Stimulated activated CD4-positive, alpha-beta T cell treated with anti-CD3 and anti-CD28 coated beads, Interleukin-12 subunit alpha, Interleukin-12 subunit beta, amount 100 ng/mL, for 24 hours (primary cell): ENCODE data around the gene WWC1.
A peak's percentile ranks its signal among the peaks of the same experiment; 100 is the strongest.
"Not testable (repeated sequence)": the region's sequence is repeated elsewhere in the genome, so short reads cannot be mapped to it uniquely, and the experiment has no call there.

Experiments used
- DNase-seq, 2 experiments: peaks; one replicate each; pipeline ENCODE4 v3.0.0-alpha.2; 2020; ENCODE audit warnings: low read depth in 2 of 2

The WWC1 gene

DNA sequence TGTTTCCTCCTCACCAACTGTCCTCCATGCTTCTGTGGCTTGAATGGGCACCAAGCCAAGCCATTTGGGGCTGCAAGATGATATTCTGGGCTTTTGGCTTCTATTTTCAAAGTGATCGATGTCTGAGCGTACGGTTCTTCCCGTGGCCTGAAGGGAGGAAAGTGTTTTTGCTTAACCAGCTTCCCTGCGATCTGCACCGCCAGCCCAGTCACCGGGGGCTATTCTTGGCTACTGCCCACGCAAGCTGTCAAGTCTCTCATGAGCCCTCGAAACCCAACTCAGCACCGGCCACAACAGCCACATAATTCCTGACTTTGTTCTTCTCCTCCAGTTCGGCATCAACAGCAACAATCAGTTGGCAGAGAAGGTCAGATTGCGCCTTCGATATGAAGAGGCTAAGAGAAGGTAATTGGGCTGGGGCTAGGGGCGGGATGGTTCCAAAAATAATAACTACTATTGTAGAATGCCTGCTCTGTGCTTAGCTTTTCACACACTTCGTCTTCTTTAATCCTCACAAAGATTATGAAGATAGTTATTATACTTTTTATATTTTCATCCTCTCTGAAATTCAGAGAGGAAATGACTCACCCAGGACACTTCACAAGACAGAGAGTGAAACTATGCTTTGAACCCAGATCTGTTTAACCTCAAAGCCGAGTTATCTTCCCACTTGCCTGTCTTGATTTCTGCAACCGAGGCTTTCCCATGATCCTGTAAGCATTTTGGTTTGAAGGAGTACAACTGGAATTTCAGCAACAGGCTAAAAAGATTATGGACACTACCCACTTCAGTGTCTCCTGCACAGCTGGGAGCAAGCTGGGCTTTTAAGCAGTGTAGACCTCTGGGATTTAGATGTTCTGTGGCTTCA is 118.4 kb downstream of the WWC1 start:
- peak in 1 of 2 experiments; percentile 22 for DNase-seq

GRCh38 chr5:168411871-168412270 is 120.4 kb downstream of the WWC1 start:
- no peak for DNase-seq

- DNase-seq, result no peak
Observed at GRCh38 chr5:168413062-168413461, 121.6 kb downstream of the WWC1 start.

DNA sequence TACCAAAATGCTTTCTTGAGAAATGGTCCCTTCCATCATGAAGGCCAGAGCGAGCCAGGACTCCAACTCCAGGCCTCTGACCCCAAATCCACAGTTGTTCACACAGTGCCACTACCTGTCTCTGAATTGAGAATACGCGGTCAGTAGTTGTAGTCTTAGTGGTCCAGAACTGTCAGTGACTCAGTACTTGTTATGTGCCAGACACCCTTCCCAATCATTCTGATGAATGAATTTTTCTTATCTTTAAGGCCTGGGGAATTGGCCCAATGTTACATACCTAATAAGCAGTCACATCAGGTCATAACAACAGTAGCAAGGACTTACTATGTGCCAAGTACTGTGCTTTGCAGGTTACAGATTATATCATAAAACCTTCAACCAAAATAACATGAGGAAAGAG is 122.2 kb downstream of the WWC1 start:
- no peak for DNase-seq

GRCh38 chr5:168415401-168415800 is 124.0 kb downstream of the WWC1 start:
- no peak for DNase-seq

DNA sequence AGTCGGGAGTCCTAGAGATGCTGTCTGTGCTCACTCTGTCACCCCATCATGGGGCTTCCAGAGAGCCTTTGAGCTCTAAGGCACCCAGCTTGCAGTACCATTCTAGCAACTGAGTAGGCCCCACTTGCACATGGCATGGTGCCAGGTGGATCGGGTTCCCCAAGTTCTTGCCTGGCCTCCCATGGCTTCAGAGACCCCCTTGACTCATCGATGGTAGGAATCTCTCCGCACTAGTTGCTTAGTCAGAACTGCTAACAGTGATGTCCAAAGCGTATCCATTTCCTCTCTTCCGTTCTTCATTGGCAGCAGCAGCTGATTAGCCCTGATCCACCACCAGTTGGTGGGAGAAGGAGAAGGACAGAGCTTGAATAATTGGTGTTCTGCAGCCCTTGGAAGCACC is 124.5 kb downstream of the WWC1 start:
- no peak for DNase-seq

- DNase-seq, result no peak
Observed at GRCh38 chr5:168417731-168418429, 126.4 kb downstream of the WWC1 start.

- no peak for DNase-seq
Observed at GRCh38 chr5:168420461-168420860, 129.0 kb downstream of the WWC1 start.

DNA sequence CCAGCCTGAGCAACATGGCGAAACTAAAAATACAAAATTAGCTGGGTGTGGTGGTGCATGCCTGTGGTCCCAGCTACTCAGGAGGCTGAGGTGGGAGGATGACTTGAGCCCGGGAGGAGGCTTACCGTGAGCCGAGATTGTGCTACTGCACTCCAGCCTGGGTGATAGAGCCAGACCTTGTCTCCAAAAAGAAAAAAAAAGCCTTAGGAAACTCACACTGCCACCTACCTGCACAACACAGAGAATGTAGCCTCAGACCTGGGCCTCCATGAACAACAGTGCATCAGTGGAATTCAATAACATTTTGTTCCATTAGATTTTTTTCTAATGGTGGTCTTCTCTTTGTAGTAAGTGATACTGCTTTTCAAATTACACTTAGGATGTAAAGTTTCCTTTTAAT is 131.0 kb downstream of the WWC1 start:
- DNase-seq, result no peak

- DNase-seq, result no peak
Observed at GRCh38 chr5:168423478-168423877, 132.0 kb downstream of the WWC1 start.

DNA sequence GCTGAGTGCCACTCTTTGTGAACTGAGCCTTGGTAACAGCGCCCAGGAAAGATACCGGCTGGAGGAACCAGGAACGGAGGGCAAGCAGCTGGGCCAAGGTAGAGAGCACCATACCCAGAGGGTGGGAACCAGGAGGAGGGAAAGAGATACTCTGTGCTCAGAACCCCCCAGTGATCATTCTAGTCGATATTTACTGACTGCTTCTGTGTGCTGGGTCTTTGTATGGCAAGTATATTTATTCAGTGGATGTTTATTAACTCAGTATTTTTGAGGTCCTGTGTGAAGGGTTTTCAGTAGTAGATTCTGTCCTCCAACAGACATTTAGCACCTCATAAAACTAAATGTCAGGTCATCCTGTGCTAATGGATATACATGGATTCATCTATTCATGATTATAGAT is 132.5 kb downstream of the WWC1 start:
- DNase-seq, result no peak

DNA sequence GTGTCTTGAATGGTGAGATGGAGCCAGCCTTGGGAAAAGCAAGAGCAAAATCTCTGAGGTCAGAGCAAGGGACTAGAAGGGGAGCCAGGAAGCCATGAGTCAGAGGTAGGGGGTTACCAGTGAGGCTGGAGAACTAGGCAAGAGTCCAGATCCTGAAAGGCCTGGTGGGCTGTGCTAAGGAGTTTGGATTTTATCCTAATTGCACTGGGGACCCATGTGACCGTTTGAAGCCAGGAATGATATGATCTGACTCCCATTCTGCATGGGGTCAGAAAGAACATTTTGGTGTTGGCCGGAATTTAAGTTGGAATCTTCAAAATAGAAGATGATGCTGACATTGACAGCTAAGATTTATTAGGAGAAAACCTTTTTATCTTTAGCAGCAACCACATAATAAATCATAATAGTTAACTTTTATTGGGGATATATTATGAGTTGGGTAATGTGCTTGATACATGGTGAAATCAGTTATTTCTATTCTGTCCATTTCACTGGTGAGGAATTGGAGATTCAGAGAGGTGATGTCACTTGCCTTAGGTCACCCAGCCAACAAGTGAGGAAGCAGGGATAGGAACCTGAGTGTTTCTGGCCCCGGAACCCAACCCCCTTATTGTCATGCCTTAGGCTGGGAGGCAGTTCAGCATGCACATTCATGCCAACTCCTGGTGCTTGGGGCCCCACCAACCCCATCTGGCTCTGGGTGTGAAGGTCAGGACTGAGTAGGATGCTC is 133.3 kb downstream of the WWC1 start:
- no peak for DNase-seq

DNA sequence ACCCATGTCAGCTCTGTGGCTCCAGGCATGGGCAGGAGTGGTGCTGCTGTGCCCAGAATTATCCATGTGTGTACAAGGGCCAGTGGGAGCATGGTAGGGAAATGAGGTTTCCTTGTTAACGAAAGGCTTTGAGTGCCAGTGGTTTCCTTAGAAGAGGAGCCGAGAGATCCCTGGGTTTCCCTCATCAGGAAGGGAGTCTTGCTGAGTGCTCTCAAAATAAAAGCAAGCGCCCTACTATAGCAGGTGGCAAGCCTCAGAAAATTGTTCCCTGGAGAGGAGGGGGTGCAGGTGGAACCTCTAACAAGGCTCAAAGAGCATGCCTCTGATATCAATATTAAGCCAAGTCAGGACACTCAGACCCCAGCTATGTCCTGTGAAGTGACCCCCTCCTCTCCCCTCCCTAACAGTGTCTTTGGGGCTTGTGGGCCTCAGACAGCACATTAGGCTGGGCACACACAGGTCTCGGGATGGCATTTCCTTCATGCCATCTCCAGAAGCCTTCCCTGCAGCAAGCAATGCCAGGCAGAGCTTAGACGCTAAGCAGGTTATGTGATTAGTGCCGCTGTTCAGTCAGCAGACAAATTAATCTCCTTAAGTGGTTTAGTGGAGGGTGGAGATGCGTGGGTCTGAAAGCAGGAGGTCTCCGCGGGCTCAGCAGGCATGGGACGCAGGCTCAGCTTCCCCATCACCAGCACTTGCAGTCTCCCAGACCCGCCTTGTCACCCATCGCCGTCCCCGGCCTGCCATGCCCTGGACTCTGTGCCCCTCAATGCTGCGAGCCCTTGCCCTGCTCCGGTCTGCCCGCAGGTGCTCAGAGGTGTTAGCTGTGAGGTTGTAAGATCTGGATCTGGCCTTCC is 134.8 kb downstream of the WWC1 start:
- no peak for DNase-seq

DNA sequence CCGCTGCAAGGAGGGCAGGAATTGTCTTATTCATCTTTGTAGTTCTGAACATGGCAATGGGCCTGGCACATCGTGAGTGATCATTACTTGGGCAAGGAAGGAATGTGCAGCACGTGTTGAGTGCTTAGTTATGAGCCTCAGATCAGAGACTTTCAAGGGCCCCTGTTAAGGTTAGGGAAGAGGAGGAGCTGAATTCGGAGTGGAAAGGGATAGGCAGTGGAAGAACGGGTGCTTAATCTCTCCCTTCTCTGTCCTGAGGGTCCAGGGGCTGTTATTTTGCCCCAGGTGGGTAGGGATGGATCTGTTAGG is 135.4 kb downstream of the WWC1 start:
- no peak for DNase-seq

DNA sequence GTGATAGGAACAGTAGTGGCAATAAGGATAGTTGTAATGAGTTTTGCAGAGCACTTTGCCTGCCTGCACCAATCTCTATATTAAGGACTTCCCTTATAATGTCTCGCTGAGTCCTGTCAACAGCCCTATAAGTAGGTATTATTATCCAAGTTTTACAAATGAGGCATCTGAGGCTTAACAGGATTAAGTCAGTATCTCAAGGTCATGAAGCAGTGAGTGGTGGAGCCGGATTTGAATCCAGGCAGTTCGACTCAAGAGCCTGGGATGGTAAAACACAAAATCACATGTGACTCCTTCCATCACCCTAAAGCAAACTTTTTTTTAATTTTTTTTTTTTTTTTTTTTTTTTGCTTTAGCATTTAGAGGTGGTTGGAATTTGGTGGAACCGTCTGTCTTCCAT is 135.8 kb downstream of the WWC1 start:
- no peak for DNase-seq

GRCh38 chr5:168428552-168428951 is 137.1 kb downstream of the WWC1 start:
- no peak for DNase-seq

DNA sequence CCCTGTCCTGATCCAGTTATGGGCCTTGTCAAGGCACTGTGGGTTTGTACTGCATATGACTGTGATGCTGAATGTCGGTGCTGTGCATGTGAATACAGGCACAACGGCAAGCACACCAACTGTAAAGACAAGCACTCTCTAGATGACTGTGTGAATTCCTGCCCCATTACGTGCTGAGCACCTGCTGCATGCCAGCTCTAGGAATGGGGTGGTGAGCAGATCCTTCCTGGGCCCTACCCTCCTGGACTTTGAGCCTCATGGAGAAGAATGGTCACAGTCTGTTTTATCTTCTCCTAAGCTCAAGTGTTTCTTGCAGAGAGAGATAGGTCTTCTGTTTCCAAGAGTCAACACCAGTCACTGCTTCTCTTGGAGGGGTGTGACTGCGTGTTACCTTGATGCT is 138.9 kb downstream of the WWC1 start:
- DNase-seq, result no peak

- DNase-seq, result no peak
Observed at GRCh38 chr5:168432903-168433302, 141.5 kb downstream of the WWC1 start.

GRCh38 chr5:168434001-168434400 is 142.6 kb downstream of the WWC1 start:
- DNase-seq, result no peak

GRCh38 chr5:168434746-168435321 is 143.4 kb downstream of the WWC1 start:
- no peak for DNase-seq

GRCh38 chr5:168435340-168435739 is 143.9 kb downstream of the WWC1 start:
- DNase-seq, result not testable (repeated sequence)
